ENCODE results near the gene S100G.
A peak's percentile ranks its signal among the peaks of the same experiment; 100 is the strongest.

The S100G gene

DNA sequence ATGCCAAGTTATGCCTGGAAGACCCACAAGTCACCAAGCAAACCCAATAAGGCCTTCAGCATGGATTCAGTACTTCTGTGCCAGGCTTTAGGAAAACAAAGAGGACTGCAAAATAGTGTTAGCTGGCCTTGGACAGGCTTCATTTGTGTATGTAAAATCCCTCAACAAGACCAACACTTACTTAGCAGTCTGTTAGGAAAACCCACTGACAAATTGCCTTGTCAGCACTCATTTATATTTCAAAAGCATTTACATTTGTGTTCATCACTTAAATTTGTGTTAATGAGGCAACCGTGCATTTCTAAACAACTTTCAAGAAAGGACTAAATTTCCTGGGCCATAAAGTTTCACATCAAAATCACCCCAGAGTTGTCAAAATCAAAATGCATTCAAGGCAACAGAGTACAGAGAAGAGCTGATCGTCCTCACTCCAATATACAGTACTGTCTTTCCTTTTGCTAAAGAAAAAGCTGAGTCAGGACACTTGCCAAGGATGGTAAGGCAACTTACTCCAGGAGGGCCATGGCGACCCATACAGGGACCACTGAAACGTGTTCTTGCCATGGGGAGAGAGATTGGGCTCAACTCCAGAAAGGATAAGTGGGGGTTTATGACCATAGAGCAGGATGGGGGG, 1.6 kb downstream of the S100G start:
- no peak for DNase-seq (ENCODE audit: low read depth)

DNA sequence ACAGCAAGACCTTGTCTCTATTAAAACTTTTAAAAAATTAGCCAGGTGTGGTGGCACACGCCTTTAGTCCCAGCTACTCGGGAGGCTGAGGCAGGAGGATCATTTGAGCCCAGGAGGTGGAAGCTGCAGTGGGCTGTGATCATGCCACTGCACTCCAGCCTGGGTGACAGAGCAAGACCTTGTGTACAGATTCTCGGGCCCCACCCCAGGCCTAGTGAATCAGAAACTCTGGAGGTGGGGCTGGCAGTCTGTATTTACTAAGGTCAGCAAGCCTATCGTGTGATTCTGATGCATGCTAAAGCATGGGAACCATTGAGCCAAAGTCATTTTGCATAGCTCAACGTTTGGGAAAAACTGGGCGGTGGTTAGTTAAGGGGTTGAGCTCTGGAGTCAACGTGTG, 3.5 kb downstream of the S100G start:
- peak; percentile 14 for DNase-seq (ENCODE audit: low read depth)

DNA sequence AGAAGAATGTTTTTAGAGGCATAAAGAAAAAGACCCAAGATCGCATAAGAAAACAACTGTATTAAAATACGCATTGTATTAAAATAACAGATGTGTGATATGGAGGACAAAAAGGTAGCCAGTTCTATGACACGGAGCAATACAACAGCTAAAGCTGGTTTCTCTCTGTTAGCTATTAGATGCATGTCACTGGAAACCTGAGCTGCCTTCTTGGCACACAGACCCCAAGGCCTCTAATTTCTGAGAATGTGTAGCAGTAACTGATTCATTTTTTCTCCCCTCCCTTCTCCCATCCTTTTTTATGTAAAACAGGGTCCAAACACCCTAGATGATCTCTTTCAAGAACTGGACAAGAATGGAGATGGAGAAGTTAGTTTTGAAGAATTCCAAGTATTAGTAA, 4.1 kb downstream of the S100G start:
- peak; percentile 48 for DNase-seq (ENCODE audit: low read depth)

DNA sequence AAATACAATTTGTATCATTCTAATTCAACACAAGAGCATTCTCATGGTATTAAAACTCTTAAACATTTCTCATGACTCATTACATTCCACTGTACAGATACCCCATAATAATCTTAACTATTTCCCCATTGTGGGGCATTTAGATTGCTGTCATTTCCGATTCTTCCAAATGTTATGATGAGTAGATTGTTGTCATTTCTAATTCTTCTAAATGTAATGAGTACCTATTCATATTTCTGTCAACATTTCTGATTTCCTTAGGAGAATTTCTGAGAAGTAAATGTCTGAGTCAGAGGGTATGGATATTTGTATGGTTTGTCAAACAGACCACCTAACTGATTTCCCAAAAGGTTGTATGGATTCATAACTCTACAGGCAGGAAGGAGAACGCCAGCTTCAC, 8.3 kb downstream of the S100G start:
- peak; percentile 79 for DNase-seq (ENCODE audit: low read depth)

DNA sequence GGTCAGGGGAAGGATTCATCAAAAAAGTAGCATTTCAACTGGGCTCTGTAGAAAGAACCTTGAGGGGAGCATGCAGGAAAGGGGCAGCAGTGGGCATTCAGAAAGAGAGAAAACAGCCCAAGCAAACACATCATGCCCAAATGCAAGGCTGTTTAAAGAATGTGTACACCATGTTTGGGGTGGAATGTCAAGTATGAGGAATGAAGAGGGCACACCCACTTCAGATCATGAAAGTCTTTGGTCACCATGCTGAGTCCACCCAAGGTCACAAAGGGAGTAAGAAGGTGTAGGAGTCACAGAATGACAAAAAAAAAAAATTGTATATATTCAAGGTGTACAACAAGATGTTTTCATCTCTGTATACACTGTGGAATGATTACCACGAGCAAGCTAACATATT, 9.4 kb downstream of the S100G start:
- DNase-seq (ENCODE audit: low read depth): no peak

DNA sequence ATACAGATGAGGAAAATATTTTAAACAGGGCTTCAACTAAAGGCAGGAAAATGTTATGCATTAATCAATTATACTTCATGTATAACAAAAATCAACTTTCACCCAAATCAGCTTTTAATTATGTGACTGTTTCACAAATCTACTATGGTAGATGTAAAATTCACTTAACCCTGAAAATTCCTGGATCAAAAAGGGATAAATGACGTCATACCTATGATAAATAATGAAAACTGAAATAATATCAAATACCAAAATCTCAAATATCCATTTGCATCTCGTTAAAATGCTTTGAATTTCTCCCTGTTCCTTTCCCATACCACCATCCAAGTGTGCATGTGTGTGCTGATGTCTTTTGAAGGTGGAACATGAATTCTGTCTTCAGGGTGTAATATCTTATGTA, 11.5 kb downstream of the S100G start:
- no peak for DNase-seq (ENCODE audit: low read depth)

DNA sequence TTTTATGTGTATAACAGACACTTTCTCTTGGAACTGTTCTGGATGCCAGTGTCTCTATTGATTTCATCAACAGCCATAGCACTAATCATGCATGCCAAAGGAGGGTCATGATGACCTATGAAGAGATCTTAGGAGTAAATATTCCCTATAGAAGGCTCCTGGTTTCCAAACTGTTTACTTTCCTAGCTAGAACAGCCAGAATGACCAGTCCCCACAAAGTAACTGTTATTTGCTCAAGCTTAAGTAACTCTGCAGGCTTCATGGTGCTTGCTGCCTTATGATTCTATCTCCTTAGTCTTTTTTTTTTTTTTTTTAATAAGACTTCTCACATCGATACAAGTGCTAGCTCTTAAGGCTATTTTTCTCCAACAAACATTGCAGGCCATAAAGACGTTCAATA, 12.4 kb downstream of the S100G start:
- DNase-seq (ENCODE audit: low read depth): no peak

DNA sequence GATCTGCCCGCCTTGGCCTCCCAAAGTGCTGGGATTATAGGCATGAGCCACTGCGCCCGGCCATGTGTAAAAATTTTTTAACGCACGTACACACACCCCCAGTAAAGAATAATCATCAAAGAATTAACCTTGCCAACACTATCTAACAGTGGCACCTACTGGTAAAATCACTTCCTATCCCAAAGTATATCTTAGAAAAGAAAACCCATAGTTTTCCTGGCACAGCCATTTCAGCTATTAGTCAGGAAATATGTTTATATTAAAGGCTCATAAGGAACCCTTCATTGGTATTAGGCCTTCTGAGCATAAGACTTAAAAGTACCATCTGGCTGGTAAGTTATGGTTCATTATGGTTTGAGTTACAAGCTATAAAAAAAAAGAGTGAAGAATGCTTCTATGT, 14.1 kb downstream of the S100G start:
- peak; percentile 43 for DNase-seq (ENCODE audit: low read depth)

DNA sequence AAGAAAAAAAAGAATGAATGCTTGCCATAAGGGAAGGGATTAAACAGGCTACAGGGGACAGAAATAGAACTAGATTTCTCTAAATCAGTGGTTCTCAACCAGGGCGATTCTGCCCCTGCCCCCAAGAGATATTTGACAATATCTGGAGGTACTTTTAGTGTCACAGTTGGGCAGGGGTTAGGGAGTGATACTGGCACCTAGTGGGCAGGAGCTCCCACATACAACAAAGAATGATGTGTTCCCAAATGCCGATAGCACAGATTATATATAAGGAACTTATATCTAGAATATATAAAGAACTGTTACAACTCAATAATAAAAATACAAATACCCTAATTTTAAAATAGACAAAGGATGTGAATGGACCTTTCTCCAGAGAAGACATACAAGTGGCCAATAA, 14.7 kb downstream of the S100G start:
- no peak for DNase-seq (ENCODE audit: low read depth)

DNA sequence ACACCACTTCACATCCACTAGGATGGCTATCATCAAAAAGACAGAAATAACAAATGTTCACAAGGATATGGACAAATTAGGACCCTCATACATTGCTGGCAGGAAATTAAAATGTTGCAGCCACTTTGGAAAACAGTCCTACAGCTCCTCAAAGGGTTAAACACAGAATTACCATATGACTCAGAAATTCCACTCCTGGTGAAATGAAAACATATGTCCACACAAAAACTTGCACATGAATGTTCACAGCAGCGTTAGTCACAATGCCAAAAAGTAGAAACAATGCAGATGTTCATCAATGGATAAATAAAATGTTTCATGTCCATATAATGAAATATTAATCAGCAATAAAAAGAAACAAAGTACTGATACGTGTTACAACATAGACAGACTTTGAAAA, 15.1 kb downstream of the S100G start:
- peak; percentile 59 for DNase-seq (ENCODE audit: low read depth)

DNA sequence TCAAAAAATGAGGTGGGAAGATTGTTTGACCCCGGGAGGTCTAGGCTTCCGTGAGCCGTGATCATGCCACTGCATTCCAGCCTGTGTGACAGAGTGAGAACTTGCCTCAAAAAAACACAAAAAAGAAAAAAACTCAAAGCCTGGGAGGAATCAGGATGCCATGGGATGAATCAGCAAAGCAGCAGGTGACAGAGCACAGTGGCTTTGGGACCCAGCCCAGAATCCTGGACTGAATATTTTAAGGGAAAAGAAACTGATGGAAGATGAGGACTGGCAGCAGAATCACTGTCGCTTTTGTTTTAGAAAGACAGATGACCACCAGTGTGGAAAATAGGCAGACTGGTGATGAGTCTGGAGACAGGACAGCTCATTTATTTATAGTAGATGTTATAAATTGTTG, 16.6 kb downstream of the S100G start:
- DNase-seq (ENCODE audit: low read depth): peak; percentile 14

DNA sequence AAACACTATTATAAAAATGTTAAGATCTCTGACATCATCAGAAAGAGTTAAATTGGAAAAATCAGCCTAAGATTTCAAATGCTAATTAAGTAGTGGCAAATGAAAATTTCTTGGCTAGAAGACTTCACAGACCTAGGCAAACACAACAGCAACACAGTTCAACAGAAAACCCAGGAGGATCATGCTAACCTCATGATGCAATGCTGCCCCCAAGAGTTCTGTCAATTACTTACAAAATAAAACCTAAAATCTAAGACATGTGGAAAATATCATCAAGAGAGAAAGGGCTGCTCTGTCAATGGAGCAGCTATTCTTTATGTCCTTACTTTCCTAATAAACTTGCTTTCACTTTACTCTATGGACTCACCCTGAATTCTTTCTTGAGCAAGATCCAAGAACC, 21.0 kb downstream of the S100G start:
- DNase-seq (ENCODE audit: low read depth): peak; percentile 75

DNA sequence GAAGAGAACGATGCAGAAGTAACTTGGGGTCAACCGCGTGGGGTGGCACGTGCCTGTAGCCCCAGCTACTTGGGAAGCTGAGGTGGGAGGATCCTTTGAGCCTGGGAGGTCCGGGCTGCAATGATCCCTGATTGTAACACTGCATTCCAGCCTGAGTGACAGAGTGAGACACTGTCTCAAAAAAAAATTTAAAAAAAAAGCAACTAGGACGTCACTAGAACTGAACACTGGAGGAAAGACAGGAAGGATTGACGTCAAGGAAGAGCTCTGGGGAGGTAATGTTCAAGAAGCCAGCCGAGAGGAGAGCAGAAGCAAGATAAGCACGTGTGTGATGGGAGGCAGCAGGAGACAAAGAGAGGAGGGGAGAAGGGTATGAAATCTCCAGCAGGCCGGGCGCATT, 28.7 kb downstream of the S100G start:
- DNase-seq (ENCODE audit: low read depth): peak; percentile 47

DNA sequence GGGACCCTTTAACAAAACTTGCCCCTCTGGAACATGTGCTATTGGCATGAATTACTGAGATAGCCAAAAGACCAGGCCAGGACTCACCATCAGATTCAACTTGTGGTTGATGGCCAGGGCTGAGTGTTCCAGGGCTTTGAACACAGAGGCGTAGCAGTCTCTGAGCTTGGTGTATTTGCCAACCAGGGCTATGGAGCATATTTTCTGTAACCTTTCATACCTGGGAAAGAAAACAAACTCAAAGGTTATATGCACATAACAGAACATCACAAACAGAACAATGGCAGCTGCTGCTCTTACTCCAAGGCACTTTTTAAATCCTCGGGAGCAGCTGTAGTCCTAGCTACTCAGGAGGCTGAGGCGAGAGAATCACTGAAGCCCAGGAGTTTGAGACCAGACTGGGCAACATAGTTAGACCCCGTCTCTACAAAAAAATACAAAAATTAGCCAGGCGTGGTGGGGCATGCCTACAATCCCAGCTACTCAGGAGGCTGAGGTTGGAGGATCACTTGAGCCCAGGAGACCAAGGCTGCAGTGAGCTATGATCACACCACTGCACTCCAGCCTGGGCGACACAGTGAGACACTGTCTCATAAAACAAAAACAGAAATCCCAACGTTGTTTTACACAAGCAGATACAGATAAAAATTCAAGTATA, 33.2 kb downstream of the S100G start:
- no peak for DNase-seq (ENCODE audit: low read depth)

DNA sequence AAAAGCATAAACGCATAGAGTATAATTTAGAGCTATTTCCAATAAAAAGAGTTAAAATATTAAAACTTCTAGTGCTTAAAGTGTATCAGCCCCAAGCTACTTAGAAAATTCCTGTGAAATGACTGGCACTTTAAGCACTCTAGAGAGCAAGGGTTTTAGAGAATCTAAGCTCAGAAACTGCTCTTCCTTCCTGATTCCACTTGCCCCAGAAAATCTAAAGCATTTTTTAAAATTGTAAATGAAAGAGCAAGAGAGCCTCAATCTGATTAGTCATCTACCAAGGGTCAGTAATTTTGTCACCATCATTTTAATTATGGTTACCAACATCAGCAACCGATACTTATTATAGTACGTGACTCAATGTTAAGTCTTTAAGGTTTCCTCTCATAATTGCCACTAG, 37.6 kb downstream of the S100G start:
- DNase-seq (ENCODE audit: low read depth): no peak

DNA sequence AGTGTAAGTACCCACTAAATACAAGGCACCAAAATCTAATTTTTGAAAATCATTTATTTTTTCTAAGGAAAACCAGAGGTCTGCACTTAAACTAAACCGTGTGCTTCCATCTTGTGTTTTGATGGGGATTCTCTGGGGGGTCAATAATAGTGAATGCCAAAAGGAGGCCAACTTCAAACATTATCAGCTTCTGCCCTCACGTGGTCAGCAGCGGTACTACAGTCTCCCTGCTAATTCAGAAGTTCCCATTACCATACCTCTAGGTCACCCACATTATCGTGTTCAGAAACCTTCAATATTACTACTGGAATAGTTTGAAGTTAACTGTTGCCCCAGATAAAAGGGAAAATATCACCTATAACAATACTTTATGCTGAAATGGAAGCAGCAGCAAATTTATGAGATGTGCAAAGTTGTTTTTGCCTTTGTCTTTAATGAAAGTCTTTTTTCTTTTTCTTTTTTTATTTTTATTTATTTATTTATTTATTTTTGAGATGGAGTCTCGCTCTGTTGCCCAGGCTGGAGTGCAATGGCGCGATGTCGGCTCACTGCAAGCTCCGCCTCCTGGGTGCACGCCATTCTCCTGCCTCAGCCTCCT, 45.2 kb downstream of the S100G start:
- peak; percentile 61 for DNase-seq (ENCODE audit: low read depth)

DNA sequence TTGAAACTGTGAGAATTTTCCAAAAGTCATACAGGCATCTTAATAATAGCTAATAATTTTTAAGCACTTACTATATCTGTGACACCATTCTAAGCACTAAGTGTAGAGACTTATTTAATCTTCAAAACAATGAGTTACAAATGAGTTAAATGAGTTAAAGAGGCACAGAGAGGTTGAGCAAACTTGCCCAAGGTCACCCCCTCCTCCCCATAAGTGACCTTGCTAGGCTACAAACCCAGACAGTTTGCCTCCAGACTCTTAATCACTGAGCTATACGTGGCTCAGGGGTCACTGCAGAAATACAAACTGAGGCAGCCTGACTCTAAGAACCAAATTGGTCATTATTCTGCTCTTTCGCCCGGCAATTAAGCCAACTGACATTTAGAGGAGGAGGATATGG, 47.0 kb downstream of the S100G start:
- no peak for DNase-seq (ENCODE audit: low read depth)

DNA sequence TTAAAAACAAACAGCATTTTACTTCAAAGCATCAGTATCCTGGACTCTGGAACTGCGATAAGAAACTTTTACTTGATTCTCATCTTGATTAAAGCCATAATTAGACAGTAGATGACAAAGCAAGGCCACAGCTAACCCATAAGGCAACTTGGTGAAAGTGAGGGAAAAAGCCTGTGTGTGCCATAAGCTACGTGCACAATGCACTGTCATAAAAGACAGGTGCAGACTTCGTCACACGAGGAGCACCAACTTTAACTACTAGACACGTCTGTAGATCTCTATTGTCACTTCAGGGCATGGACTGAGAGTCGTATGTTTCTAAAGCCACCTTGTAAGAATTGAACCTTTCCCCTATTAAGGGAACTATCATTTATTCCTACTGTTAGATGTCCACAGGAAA, 49.4 kb downstream of the S100G start:
- no peak for DNase-seq (ENCODE audit: low read depth)

DNA sequence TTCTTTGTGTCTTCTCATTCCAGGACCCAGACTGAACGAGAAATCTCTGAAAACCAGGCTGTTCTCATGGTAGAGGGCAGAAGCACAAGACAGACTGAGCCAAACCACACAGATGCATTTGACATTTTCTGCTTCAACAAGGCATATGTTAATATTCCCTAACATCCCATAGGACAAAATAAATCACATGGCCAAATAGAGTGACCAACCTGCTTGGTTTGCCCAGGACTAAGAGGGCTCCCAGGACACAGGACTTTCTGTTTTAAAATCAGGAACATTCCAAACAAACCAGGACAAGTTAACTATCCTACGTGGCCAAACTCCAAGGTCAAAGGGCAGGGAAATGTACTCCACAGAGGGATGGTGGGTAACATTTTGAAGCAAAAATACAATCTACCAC, 50.8 kb downstream of the S100G start:
- no peak for DNase-seq (ENCODE audit: low read depth)

DNA sequence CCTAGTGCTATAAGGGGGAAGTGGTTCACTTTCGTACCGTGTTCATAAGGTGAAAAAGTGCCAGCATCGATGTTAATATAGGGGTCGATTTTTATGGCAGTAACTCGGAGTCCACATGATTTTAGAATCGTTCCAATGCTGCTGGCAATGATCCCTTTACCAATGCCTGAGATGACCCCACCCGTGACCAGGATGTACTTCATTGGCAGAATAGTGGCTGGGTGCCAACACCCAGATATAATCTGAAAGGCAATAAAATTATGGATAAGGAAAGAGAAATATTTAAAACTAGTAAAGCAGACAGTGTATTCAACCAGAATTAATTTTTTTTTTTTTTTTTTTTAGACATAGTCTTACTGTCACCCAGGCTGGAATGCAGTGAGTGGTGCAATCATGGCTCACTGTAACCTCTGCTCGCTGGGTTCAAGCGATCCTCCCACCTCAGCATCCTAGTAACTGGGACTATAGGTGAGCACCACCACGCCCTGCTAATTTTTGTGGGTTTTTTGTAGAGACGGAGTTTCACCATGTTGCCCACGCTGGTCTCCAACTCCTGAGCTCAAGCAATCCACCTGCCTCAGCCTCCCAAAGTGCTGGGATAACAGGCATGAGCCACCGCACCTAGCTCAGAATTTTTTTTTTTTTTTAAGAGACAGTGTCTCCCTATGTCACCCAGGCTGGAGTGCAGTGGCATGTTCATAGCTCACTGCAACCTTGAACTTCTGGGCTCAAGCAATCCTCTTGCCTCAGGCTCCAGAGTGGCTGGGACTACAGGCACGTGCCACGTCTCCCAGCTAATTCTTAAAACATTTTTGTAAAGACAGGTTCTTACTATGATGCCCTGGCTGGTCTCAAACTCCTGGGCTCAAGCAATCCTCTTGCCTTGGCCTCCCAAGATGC, 53.0 kb downstream of the S100G start:
- DNase-seq (ENCODE audit: low read depth): no peak

Measured in iris pigment epithelial cell (primary cell).